Measurements from ENCODE around the gene NRIP3. TPM values are rescaled to one million over a fixed set of nuclear protein-coding genes. Genes with fewer than 3 reads are reported as not detected.

Gene NRIP3
- total RNA-seq, 1 donor = 6.2 TPM

- no peak overlapping the region for H2AFZ ChIP-seq (ENCODE audit: low read length)
- H3K27ac ChIP-seq (ENCODE audit: low read depth, low read length) = no peak overlapping the region
These were observed 68.9 kb downstream of the NRIP3 start for GRCh38 chr11:8934742-8935488.

DNA sequence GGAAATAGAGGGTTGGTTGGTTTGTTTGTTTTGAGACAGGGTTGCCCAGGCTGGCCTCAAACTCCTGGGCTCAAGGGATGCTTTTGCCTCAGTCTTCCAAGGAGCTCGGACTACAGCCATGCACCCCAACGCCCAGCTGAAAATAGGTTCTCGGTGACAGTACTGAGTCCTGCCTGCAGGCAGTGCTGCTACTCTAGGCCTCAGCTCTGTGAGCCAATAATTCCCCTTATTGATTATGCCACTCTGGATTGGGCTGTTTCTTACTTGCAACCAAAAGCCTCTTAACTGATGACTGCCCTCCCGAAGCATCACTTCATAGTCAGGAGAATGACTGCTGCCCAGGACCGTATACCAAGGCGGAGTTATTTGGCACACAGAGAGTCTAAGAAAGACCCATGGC is 69.9 kb downstream of the NRIP3 start:
- Histone ChIP-seq H4K20me1 (ENCODE audit: insufficient read depth, low read length) (no peaks in the 10 kb centered on the region), H2AFZ (ENCODE audit: low read length) (peak overlapping the region; percentile 11), H3K4me2 (ENCODE audit: insufficient read depth, low read length) (no peak overlapping the region), H3K27me3 (ENCODE audit: insufficient read depth, low read length) (no peaks in the 10 kb centered on the region), H3K27ac (ENCODE audit: low read depth, low read length) (no peak overlapping the region), H3K79me2 (ENCODE audit: insufficient read depth, low read length) (no peaks in the 10 kb centered on the region), H3K4me1 (ENCODE audit: insufficient read depth, low read length) (peaks cover 8% of the 10 kb centered on the region), H3K4me3 (ENCODE audit: insufficient read depth, low read length) (no peak overlapping the region), H3K9me3 (ENCODE audit: low read depth, low read length) (no peaks in the 10 kb centered on the region), H3K36me3 (ENCODE audit: insufficient read depth, low read length) (no peaks in the 10 kb centered on the region)
- peak; percentile 22 for TF ChIP-seq CTCF (IDR thresholded peaks at IDR 0.05; ENCODE audit: extremely low read depth, low read depth, low read length)
- DNase-seq (ENCODE audit: insufficient read length, low spot score, missing footprints) = no peak

More at GRCh38 chr11:8934742-8935488, 68.9 kb downstream of the NRIP3 start:
- Histone ChIP-seq H3K79me2 (ENCODE audit: insufficient read depth, low read length) (no peaks in the 10 kb centered on the region), H3K36me3 (ENCODE audit: insufficient read depth, low read length) (no peaks in the 10 kb centered on the region), H3K27me3 (ENCODE audit: insufficient read depth, low read length) (no peaks in the 10 kb centered on the region), H3K4me1 (ENCODE audit: insufficient read depth, low read length) (peaks cover 8% of the 10 kb centered on the region), H4K20me1 (ENCODE audit: insufficient read depth, low read length) (no peaks in the 10 kb centered on the region), H3K4me3 (ENCODE audit: insufficient read depth, low read length) (no peak overlapping the region), H3K4me2 (ENCODE audit: insufficient read depth, low read length) (peak overlapping the region; percentile 48), H3K9me3 (ENCODE audit: low read depth, low read length) (no peaks in the 10 kb centered on the region)
- no peak for TF ChIP-seq CTCF (IDR thresholded peaks at IDR 0.05; ENCODE audit: extremely low read depth, low read depth, low read length)
- DNase-seq (ENCODE audit: insufficient read length, low spot score, missing footprints) = peak; percentile 89

DNA sequence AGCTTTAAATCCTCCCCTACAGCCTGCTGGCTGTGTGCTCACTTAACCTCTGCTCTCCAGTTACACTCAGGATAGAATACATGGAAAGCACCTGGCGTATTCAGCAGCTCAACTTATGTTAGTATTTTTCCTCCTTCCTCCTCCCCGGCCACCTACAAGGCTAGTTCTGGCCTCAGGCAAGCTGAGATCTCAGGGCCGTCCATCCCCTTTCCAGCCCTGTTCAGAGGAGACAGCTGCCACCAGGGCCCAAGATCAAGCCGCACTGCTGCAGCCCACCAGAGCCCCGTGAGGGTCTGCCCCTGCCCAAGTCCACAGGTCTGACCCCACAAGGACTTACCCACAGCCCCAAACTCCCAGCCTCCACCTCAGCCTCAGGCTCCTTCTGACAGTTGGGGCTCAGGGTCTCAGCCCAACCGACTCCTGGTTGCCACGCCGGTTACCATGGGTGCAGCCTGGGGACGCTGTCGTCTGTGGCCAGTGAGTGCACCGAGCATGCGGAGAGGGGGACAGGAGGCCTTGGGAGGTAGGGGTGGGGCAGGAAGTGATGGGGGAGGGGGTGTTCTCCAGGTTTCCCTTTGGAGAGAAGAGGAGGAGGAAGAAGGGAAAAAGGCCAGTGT is 71.1 kb downstream of the NRIP3 start, which contains the start of gene C11orf16:
TSS of gene C11orf16 (minus strand) at position 384 of the 617 bp plus-strand sequence. CDS start 639 bp downstream, outside the sequence.
- Histone ChIP-seq H3K4me1 (ENCODE audit: insufficient read depth, low read length) (peaks cover 12% of the 10 kb centered on the region), H3K4me2 (ENCODE audit: insufficient read depth, low read length) (no peak within 1 kb of the TSS), H3K27ac (ENCODE audit: low read depth, low read length) (no peak within 1 kb of the TSS), H3K9me3 (ENCODE audit: low read depth, low read length) (no peaks in the 10 kb centered on the region), H3K36me3 (ENCODE audit: insufficient read depth, low read length) (no peaks in the 10 kb centered on the region), H3K4me3 (ENCODE audit: insufficient read depth, low read length) (no peak within 1 kb of the TSS), H4K20me1 (ENCODE audit: insufficient read depth, low read length) (no peaks in the 10 kb centered on the region), H3K27me3 (ENCODE audit: insufficient read depth, low read length) (no peaks in the 10 kb centered on the region), H2AFZ (ENCODE audit: low read length) (peak within 1 kb of the TSS; percentile 11), H3K79me2 (ENCODE audit: insufficient read depth, low read length) (no peaks in the 10 kb centered on the region)
- no peak for TF ChIP-seq CTCF (IDR thresholded peaks at IDR 0.05; ENCODE audit: extremely low read depth, low read depth, low read length)
- no peak for DNase-seq (ENCODE audit: insufficient read length, low spot score, missing footprints)

Small RNA genes within 50 kb of the gene (small RNA-seq; reads per million reads assigned to genes)
- gene RF00019 = not detected

Other genes with a start within 250 kb of the NRIP3 start
- 39.1 and 43.6 TPM in 2 replicates for gene AKIP1, start 92.8 kb downstream of the NRIP3 start, total RNA-seq
- gene C11orf16, start 71.1 kb downstream of the NRIP3 start, total RNA-seq = 0.29 TPM in 1 of 2 replicates, not detected in the other
- not detected in 2 replicates for gene ASCL3, start 61.0 kb downstream of the NRIP3 start, total RNA-seq
- 32.6 and 40.1 TPM in 2 replicates for gene TMEM9B, start 39.6 kb downstream of the NRIP3 start, total RNA-seq
- gene SCUBE2, start 87.6 kb upstream of the NRIP3 start, total RNA-seq = 1.8 and 2.7 TPM in 2 replicates